GM23338 (cell line): ENCODE measurements around the gene TNFAIP3. TPM values are rescaled to one million over a fixed set of nuclear protein-coding genes. Genes with fewer than 3 reads are reported as not detected.

Experiments
- ATAC-seq: fragments of 200-7000 bp; cut with Tn5 transposase; 3 replicates; pipeline ENCODE4 v1.9.1; 2020
- DNase-seq: peaks from one replicate; pipeline ENCODE4 v3.0.0-alpha.2; 2015; ENCODE audit warnings: low spot score
- H2AFZ ChIP-seq: fragments of 200-600 bp; sonication (generic); 2 replicates; pipeline ENCODE4 v1.8.0; 2016; ENCODE audit warnings: antibody characterized with exemption, mild to moderate bottlenecking, moderate library complexity
- H3F3A ChIP-seq: fragments of 200-600 bp; sonication (generic); replicated peaks from 2 replicates; pipeline ENCODE4 v1.8.0; 2017; ENCODE audit warnings: antibody characterized with exemption, mixed run types, low read depth
- H3K27ac ChIP-seq: fragments of 200-600 bp; sonication (generic); 2 replicates; pipeline ENCODE4 v1.6.1; 2016; ENCODE audit warnings: low read depth
- H3K27me3 ChIP-seq: fragments of 200-600 bp; sonication (generic); 2 replicates; pipeline ENCODE4 v1.8.0; 2016; ENCODE audit warnings: mild to moderate bottlenecking, mixed run types, moderate library complexity; ENCODE audit not compliant: insufficient read depth
- H3K36me3 ChIP-seq: fragments of 200-600 bp; sonication (generic); 2 replicates; pipeline ENCODE4 v1.8.0; 2016; ENCODE audit warnings: mild to moderate bottlenecking; ENCODE audit not compliant: insufficient read depth
- H3K4me1 ChIP-seq: fragments of 200-600 bp; sonication (generic); 2 replicates; pipeline ENCODE4 v1.8.0; 2016; ENCODE audit warnings: mild to moderate bottlenecking, moderate library complexity; ENCODE audit not compliant: insufficient read depth
- H3K4me2 ChIP-seq: fragments of 200-600 bp; sonication (generic); 2 replicates; pipeline ENCODE4 v1.7.1; 2017; ENCODE audit warnings: mixed run types
- H3K4me3 ChIP-seq: fragments of 200-600 bp; sonication (generic); 2 replicates; pipeline ENCODE4 v1.6.1; 2016; ENCODE audit warnings: mixed run types
- H3K79me2 ChIP-seq: fragments of 200-600 bp; sonication (generic); replicated peaks from 2 replicates; pipeline ENCODE4 v1.8.0; 2017; ENCODE audit warnings: mild to moderate bottlenecking; ENCODE audit not compliant: insufficient read depth
- H3K9me2 ChIP-seq: fragments of 200-600 bp; sonication (generic); 2 replicates; pipeline ENCODE4 v1.8.0; 2017; ENCODE audit not compliant: insufficient read depth
- H4K20me1 ChIP-seq: fragments of 200-600 bp; sonication (generic); replicated peaks from 2 replicates; pipeline ENCODE4 v1.8.0; 2017; ENCODE audit warnings: mild to moderate bottlenecking; ENCODE audit not compliant: insufficient read depth
- H3K27ac Mint-ChIP-seq: 2 replicates; pipeline ENCODE4 v1.8.0; 2020; ENCODE audit warnings: inconsistent platforms, mild to moderate bottlenecking, moderate library complexity, mixed read lengths
- H3K27me3 Mint-ChIP-seq: 3 replicates; pipeline ENCODE4 v1.8.0; 2022; ENCODE audit warnings: low read depth, mild to moderate bottlenecking, moderate library complexity, mixed read lengths, inconsistent platforms; ENCODE audit not compliant: insufficient read depth, poor library complexity
- H3K36me3 Mint-ChIP-seq: 3 replicates; pipeline ENCODE4 v1.8.0; 2021; ENCODE audit warnings: low read depth, mild to moderate bottlenecking, inconsistent platforms, moderate library complexity, mixed read lengths
- H3K4me1 Mint-ChIP-seq: 3 replicates; pipeline ENCODE4 v1.8.0; 2020; ENCODE audit warnings: mild to moderate bottlenecking, inconsistent platforms, mixed read lengths
- H3K4me3 Mint-ChIP-seq: 3 replicates; pipeline ENCODE4 v1.8.0; 2021; ENCODE audit warnings: moderate library complexity, mild to moderate bottlenecking, inconsistent platforms, mixed read lengths
- H3K9me3 Mint-ChIP-seq: 3 replicates; pipeline ENCODE4 v1.8.0; 2020; ENCODE audit warnings: moderate library complexity, mild to moderate bottlenecking, inconsistent platforms, mixed read lengths
- CTCF ChIP-seq, 2 experiments: fragments of 200-600 bp in 1 of 2; sonication (generic) in 1 of 2; conservative IDR thresholded peaks; 2 replicates each; pipeline versions ENCODE4 v1.5.1 to v1.6.1; 2016 to 2017; ENCODE audit warnings: antibody characterized with exemption in 2 of 2, low read depth in 2 of 2, mild to moderate bottlenecking in 2 of 2, moderate library complexity in 1 of 2
- ETS1 ChIP-seq: IDR thresholded peaks from 2 replicates; pipeline ENCODE4 v1.6.1; 2016; ENCODE audit warnings: antibody characterized with exemption
- EZH2phosphoT487 ChIP-seq: fragments of 200-600 bp; sonication (generic); IDR thresholded peaks from one replicate; pipeline ENCODE4 v1.8.1; 2018; ENCODE audit warnings: antibody characterized with exemption; ENCODE audit not compliant: unreplicated experiment
- REST ChIP-seq: IDR thresholded peaks from one replicate; pipeline ENCODE4 v1.6.1; 2018; ENCODE audit warnings: antibody characterized with exemption; ENCODE audit not compliant: unreplicated experiment
- STAT1 ChIP-seq: IDR thresholded peaks from one replicate; pipeline ENCODE4 v1.6.1; 2016; ENCODE audit warnings: antibody characterized with exemption; ENCODE audit not compliant: unreplicated experiment
- ZNF462 ChIP-seq: fragments of 250-450 bp; sonication (Bioruptor Pico); IDR thresholded peaks from 2 replicates; pipeline ENCODE4 v1.5.0; 2020; ENCODE audit warnings: mild to moderate bottlenecking, moderate library complexity
- polyA plus RNA-seq: library from polyadenylated mRNA; unstranded; fragments of >200 nt; fragmentation: Nextera tagmentation; extraction: Ambion mirVana; gene quantifications from 2 replicates; pipeline ENCODE4 v1.2.1, GENCODE V29; 2016
- total RNA-seq: library from RNA; depleted of rRNA; stranded (reverse); fragments of >200 nt; shearing (Covaris generic); gene quantifications from 2 replicates; pipeline ENCODE4 v1.2.3, GENCODE V29; 2014

TNFAIP3 gene
- total and polyA plus RNA-seq, 2 experiments from 2014 or later: 2.1 to 2.3 TPM

- Histone ChIP-seq H3K9me2 (no peaks in the 10 kb centered on the region; the same call in 1 of the 2 replicates), H3K4me2 (no peak overlapping the region), H3K79me2 (no peaks in the 10 kb centered on the region), H3F3A (no peaks in the 10 kb centered on the region), H3K4me3 (no peak overlapping the region), H3K27me3 (no peaks in the 10 kb centered on the region), H3K36me3 (no peaks in the 10 kb centered on the region), H3K27ac (no peak overlapping the region), H4K20me1 (no peaks in the 10 kb centered on the region), H2AFZ (no peak overlapping the region), H3K4me1 (no peaks in the 10 kb centered on the region)
- Mint-ChIP-seq H3K36me3 (no peaks in the 10 kb centered on the region), H3K27ac (no peak overlapping the region), H3K27me3 (no peaks in the 10 kb centered on the region), H3K4me3 (no peak overlapping the region), H3K9me3 (no peaks in the 10 kb centered on the region; the same call in 1 of the 3 replicates), H3K4me1 (no peaks in the 10 kb centered on the region; the same call in 2 of the 3 replicates)
- no peak for TF ChIP-seq CTCF (conservative IDR thresholded peaks at IDR 0.05; ENCODE audit: low read depth in 2 of 2)
- TF ChIP-seq REST: no peak
- TF ChIP-seq STAT1: no peak
- TF ChIP-seq ETS1: no peak
- no peak for TF ChIP-seq ZNF462 (CRISPR knock-in tag)
- no peak for TF ChIP-seq EZH2phosphoT487
- DNase-seq (no peak), ATAC-seq (no peak)
Observed at GRCh38 chr6:137829641-137830083, 37.4 kb upstream of the TNFAIP3 start.
